ENCODE results near the gene GABRG3.

GRCh38 chr15:27070841-27071240, 99.9 kb downstream of the GABRG3 start:
- TF ChIP-seq, protein P1, sequence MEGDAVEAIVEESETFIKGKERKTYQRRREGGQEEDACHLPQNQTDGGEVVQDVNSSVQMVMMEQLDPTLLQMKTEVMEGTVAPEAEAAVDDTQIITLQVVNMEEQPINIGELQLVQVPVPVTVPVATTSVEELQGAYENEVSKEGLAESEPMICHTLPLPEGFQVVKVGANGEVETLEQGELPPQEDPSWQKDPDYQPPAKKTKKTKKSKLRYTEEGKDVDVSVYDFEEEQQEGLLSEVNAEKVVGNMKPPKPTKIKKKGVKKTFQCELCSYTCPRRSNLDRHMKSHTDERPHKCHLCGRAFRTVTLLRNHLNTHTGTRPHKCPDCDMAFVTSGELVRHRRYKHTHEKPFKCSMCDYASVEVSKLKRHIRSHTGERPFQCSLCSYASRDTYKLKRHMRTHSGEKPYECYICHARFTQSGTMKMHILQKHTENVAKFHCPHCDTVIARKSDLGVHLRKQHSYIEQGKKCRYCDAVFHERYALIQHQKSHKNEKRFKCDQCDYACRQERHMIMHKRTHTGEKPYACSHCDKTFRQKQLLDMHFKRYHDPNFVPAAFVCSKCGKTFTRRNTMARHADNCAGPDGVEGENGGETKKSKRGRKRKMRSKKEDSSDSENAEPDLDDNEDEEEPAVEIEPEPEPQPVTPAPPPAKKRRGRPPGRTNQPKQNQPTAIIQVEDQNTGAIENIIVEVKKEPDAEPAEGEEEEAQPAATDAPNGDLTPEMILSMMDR (IDR thresholded peaks at IDR 0.05), result no peak
- no peak for TF ChIP-seq POLR2A (IDR thresholded peaks at IDR 0.05)
